Activated naive CD4-positive, alpha-beta T cell (primary cell): ENCODE results near the gene FAM89A.
"Not testable (repeated sequence)": the region's sequence is repeated elsewhere in the genome, so short reads cannot be mapped to it uniquely, and the experiment has no call there.

ENCODE experiments used
- DNase-seq, 4 experiments: peaks; one replicate each; lab custom pipeline; 2025; lab: John Stamatoyannopoulos, UW

The FAM89A gene

GRCh38 chr1:231029841-231030240 lies 10.2 kb downstream of the FAM89A start:
- DNase-seq = no peak

- DNase-seq = not testable (repeated sequence)
These were observed 10.8 kb downstream of the FAM89A start for GRCh38 chr1:231029247-231029646.

- DNase-seq = no peak
These were observed 11.4 kb downstream of the FAM89A start for GRCh38 chr1:231028682-231029081.

GRCh38 chr1:231027971-231028370 lies 12.1 kb downstream of the FAM89A start:
- DNase-seq = no peak

GRCh38 chr1:231027136-231027925 lies 12.7 kb downstream of the FAM89A start:
- DNase-seq = no peak

GRCh38 chr1:231026576-231026975 lies 13.5 kb downstream of the FAM89A start:
- no peak for DNase-seq

- no peak for DNase-seq
These were observed 16.9 kb downstream of the FAM89A start for GRCh38 chr1:231023150-231023549.

GRCh38 chr1:231022543-231022942 lies 17.5 kb downstream of the FAM89A start:
- DNase-seq = not testable (repeated sequence)

GRCh38 chr1:231021540-231022031 lies 18.5 kb downstream of the FAM89A start:
- no peak for DNase-seq

- DNase-seq = no peak
These were observed 19.2 kb downstream of the FAM89A start for GRCh38 chr1:231020816-231021215.

- DNase-seq = no peak
These were observed 19.9 kb downstream of the FAM89A start for GRCh38 chr1:231020139-231020601.

- no peak for DNase-seq
These were observed 20.3 kb downstream of the FAM89A start for GRCh38 chr1:231019711-231020110.

GRCh38 chr1:231016966-231017365 lies 23.1 kb downstream of the FAM89A start:
- DNase-seq = no peak

GRCh38 chr1:231016234-231016633 lies 23.8 kb downstream of the FAM89A start:
- no peak for DNase-seq

GRCh38 chr1:231013391-231014015 lies 26.6 kb downstream of the FAM89A start:
- no peak for DNase-seq

GRCh38 chr1:231011963-231012362 lies 28.1 kb downstream of the FAM89A start:
- no peak for DNase-seq

GRCh38 chr1:231011360-231011759 lies 28.7 kb downstream of the FAM89A start:
- no peak for DNase-seq

- not testable (repeated sequence) for DNase-seq
These were observed 32.5 kb downstream of the FAM89A start for GRCh38 chr1:231007535-231007934.

- DNase-seq = no peak
These were observed 38.2 kb downstream of the FAM89A start for GRCh38 chr1:231001892-231002291.

- DNase-seq = no peak
These were observed 39.4 kb downstream of the FAM89A start for GRCh38 chr1:231000639-231001038.

- DNase-seq = no peak
These were observed 39.9 kb downstream of the FAM89A start for GRCh38 chr1:231000201-231000600.

GRCh38 chr1:230994860-230995259 lies 45.2 kb downstream of the FAM89A start:
- no peak for DNase-seq

- no peak for DNase-seq
These were observed 47.8 kb downstream of the FAM89A start for GRCh38 chr1:230992100-230992774.
